Activated T-helper 2 cell treated with anti-CD3 and anti-CD28 coated beads, Interferon-gamma antibody, Interleukin-2, Interleukin-4, amounts not matched to agents 10 μg/mL and 5 μg/mL and 100 μg/mL, durations not matched to agents 14 hours and 24 hours and 36 hours (primary cell): ENCODE measurements around the gene SP3. TPM values are rescaled to one million over a fixed set of nuclear protein-coding genes. Genes with fewer than 3 reads are reported as not detected.

Source experiments
- DNase-seq: peaks from one replicate; pipeline ENCODE4 v3.0.0; 2021; ENCODE audit warnings: low spot score
- H3K27ac Mint-ChIP-seq: one replicate; pipeline ENCODE4 v1.8.0; 2021; ENCODE audit warnings: mixed read lengths
- H3K27me3 Mint-ChIP-seq: one replicate; pipeline ENCODE4 v1.8.0; 2021; ENCODE audit warnings: low read depth, mixed read lengths
- H3K36me3 Mint-ChIP-seq: one replicate; pipeline ENCODE4 v1.8.0; 2021; ENCODE audit warnings: low read depth, mixed read lengths
- H3K4me1 Mint-ChIP-seq: one replicate; pipeline ENCODE4 v1.8.0; 2021; ENCODE audit warnings: low read depth, mixed read lengths
- H3K4me3 Mint-ChIP-seq: one replicate; pipeline ENCODE4 v1.8.0; 2021; ENCODE audit warnings: low read depth, mild to moderate bottlenecking, moderate library complexity, mixed read lengths
- H3K9me3 Mint-ChIP-seq: one replicate; pipeline ENCODE4 v1.8.0; 2021; ENCODE audit warnings: mixed read lengths
- intact Hi-C: fragments of 100-400 bp; cut with micrococcal nuclease; formaldehyde crosslinking; loops from one replicate; pipeline ENCODE4 v1.15.1; 2023
- total RNA-seq: library from RNA; stranded (reverse); gene quantifications from 2 replicates; pipeline ENCODE4 v1.2.3, GENCODE V29; 2022

The SP3 gene
- total RNA-seq, 1 donor from 2014 or later: 104 TPM

GRCh38 chr2:174004905-174005605, 39.9 kb upstream of the SP3 start:
- H3K4me1 Mint-ChIP-seq: peaks cover 10% of the 10 kb centered on the region
- H3K9me3 Mint-ChIP-seq: no peaks in the 10 kb centered on the region
- no peak for DNase-seq
- peaks cover 8% of the 10 kb centered on the region for H3K27me3 Mint-ChIP-seq
- no peaks in the 10 kb centered on the region for H3K36me3 Mint-ChIP-seq
- H3K4me3 Mint-ChIP-seq: no peak overlapping the region
- H3K27ac Mint-ChIP-seq: no peak overlapping the region
- intact Hi-C loops: loop anchor here (2.0 kb wide), 1 partner anchor 26 kb away; no protein-coding TSS in a partner anchor

- no peaks in the 10 kb centered on the region for H3K9me3 Mint-ChIP-seq
- H3K4me1 Mint-ChIP-seq: peaks cover 10% of the 10 kb centered on the region
- H3K27ac Mint-ChIP-seq: no peak overlapping the region
- H3K27me3 Mint-ChIP-seq: peaks cover 7% of the 10 kb centered on the region
- intact Hi-C loops: loop anchor here (2.0 kb wide), 1 partner anchor 25 kb away; no protein-coding TSS in a partner anchor
- no peak for DNase-seq
- no peaks in the 10 kb centered on the region for H3K36me3 Mint-ChIP-seq
- H3K4me3 Mint-ChIP-seq: no peak overlapping the region
These were observed 38.8 kb upstream of the SP3 start for GRCh38 chr2:174003720-174004695.

- peaks cover 10% of the 10 kb centered on the region for H3K4me1 Mint-ChIP-seq
- H3K4me3 Mint-ChIP-seq: no peak overlapping the region
- no peaks in the 10 kb centered on the region for H3K9me3 Mint-ChIP-seq
- no peaks in the 10 kb centered on the region for H3K36me3 Mint-ChIP-seq
- no peak overlapping the region for H3K27ac Mint-ChIP-seq
- intact Hi-C loops: no loop called here
- DNase-seq: no peak
- H3K27me3 Mint-ChIP-seq: peaks cover 2% of the 10 kb centered on the region
These were observed 37.5 kb upstream of the SP3 start for GRCh38 chr2:174002679-174003078.

- H3K9me3 Mint-ChIP-seq: no peaks in the 10 kb centered on the region
- peaks cover 14% of the 10 kb centered on the region for H3K4me1 Mint-ChIP-seq
- DNase-seq: no peak
- H3K36me3 Mint-ChIP-seq: no peaks in the 10 kb centered on the region
- H3K4me3 Mint-ChIP-seq: no peak overlapping the region
- intact Hi-C loops: no loop called here
- H3K27me3 Mint-ChIP-seq: peaks cover 2% of the 10 kb centered on the region
- no peak overlapping the region for H3K27ac Mint-ChIP-seq
These were observed 35.9 kb upstream of the SP3 start for GRCh38 chr2:174001107-174001506.

GRCh38 chr2:173999724-174000123, 34.6 kb upstream of the SP3 start:
- no peak overlapping the region for H3K4me3 Mint-ChIP-seq
- H3K36me3 Mint-ChIP-seq: no peaks in the 10 kb centered on the region
- peaks cover 2% of the 10 kb centered on the region for H3K27me3 Mint-ChIP-seq
- no peaks in the 10 kb centered on the region for H3K9me3 Mint-ChIP-seq
- DNase-seq: no peak
- H3K27ac Mint-ChIP-seq: no peak overlapping the region
- intact Hi-C loops: no loop called here
- H3K4me1 Mint-ChIP-seq: peaks cover 10% of the 10 kb centered on the region

- H3K27me3 Mint-ChIP-seq: peaks cover 2% of the 10 kb centered on the region
- no peak for DNase-seq
- H3K4me3 Mint-ChIP-seq: no peak overlapping the region
- intact Hi-C loops: no loop called here
- no peaks in the 10 kb centered on the region for H3K36me3 Mint-ChIP-seq
- no peaks in the 10 kb centered on the region for H3K9me3 Mint-ChIP-seq
- no peak overlapping the region for H3K27ac Mint-ChIP-seq
- H3K4me1 Mint-ChIP-seq: peaks cover 9% of the 10 kb centered on the region
These were observed 34.1 kb upstream of the SP3 start for GRCh38 chr2:173999272-173999671.

- Mint-ChIP-seq H3K4me1 (peaks cover 9% of the 10 kb centered on the region), H3K27me3 (peaks cover 4% of the 10 kb centered on the region), H3K4me3 (no peak overlapping the region), H3K36me3 (no peaks in the 10 kb centered on the region), H3K27ac (no peak overlapping the region), H3K9me3 (no peaks in the 10 kb centered on the region)
- intact Hi-C loops: no loop called here
- no peak for DNase-seq
These were observed 33.2 kb upstream of the SP3 start for GRCh38 chr2:173998386-173998785.

GRCh38 chr2:173997753-173998152, 32.6 kb upstream of the SP3 start:
- H3K9me3 Mint-ChIP-seq: no peaks in the 10 kb centered on the region
- peaks cover 4% of the 10 kb centered on the region for H3K27me3 Mint-ChIP-seq
- DNase-seq: no peak
- no peaks in the 10 kb centered on the region for H3K36me3 Mint-ChIP-seq
- intact Hi-C loops: no loop called here
- no peak overlapping the region for H3K27ac Mint-ChIP-seq
- H3K4me1 Mint-ChIP-seq: peaks cover 9% of the 10 kb centered on the region
- no peak overlapping the region for H3K4me3 Mint-ChIP-seq

GRCh38 chr2:173997269-173997668, 32.1 kb upstream of the SP3 start:
- no peak overlapping the region for H3K4me3 Mint-ChIP-seq

GRCh38 chr2:173996766-173997165, 31.6 kb upstream of the SP3 start:
- intact Hi-C loops: no loop called here
- no peak overlapping the region for H3K4me3 Mint-ChIP-seq

More at GRCh38 chr2:173997269-173997668, 32.1 kb upstream of the SP3 start:
- Mint-ChIP-seq H3K36me3 (no peaks in the 10 kb centered on the region), H3K9me3 (no peaks in the 10 kb centered on the region), H3K4me1 (peaks cover 9% of the 10 kb centered on the region), H3K27me3 (peaks cover 4% of the 10 kb centered on the region), H3K27ac (no peak overlapping the region)
- no peak for DNase-seq
- intact Hi-C loops: no loop called here

GRCh38 chr2:173993459-173993858, 28.3 kb upstream of the SP3 start:
- Mint-ChIP-seq H3K4me3 (no peak overlapping the region), H3K36me3 (no peaks in the 10 kb centered on the region), H3K27ac (no peak overlapping the region), H3K27me3 (peaks cover 2% of the 10 kb centered on the region), H3K4me1 (peaks cover 12% of the 10 kb centered on the region), H3K9me3 (no peaks in the 10 kb centered on the region)
- intact Hi-C loops: no loop called here
- no peak for DNase-seq

More at GRCh38 chr2:173996766-173997165, 31.6 kb upstream of the SP3 start:
- Mint-ChIP-seq H3K4me1 (peaks cover 9% of the 10 kb centered on the region), H3K27ac (no peak overlapping the region), H3K9me3 (no peaks in the 10 kb centered on the region), H3K36me3 (no peaks in the 10 kb centered on the region), H3K27me3 (peaks cover 4% of the 10 kb centered on the region)
- no peak for DNase-seq

GRCh38 chr2:173991856-173992588, 26.8 kb upstream of the SP3 start:
- peaks cover 12% of the 10 kb centered on the region for H3K4me1 Mint-ChIP-seq
- no peak for DNase-seq
- no peaks in the 10 kb centered on the region for H3K9me3 Mint-ChIP-seq
- peaks cover 2% of the 10 kb centered on the region for H3K27me3 Mint-ChIP-seq
- H3K27ac Mint-ChIP-seq: no peak overlapping the region
- H3K4me3 Mint-ChIP-seq: no peak overlapping the region
- intact Hi-C loops: no loop called here
- H3K36me3 Mint-ChIP-seq: no peaks in the 10 kb centered on the region
